Urothelium cell line (cell line): ENCODE results near the gene F2R.
A peak's percentile ranks its signal among the peaks of the same experiment; 100 is the strongest.
"Not testable (repeated sequence)": the region's sequence is repeated elsewhere in the genome, so short reads cannot be mapped to it uniquely, and the experiment has no call there.

Experiments used
- DNase-seq: peaks from one replicate; pipeline ENCODE4 v3.0.0; 2011; ENCODE audit warnings: low spot score, mixed read lengths
- FAIRE-seq: peaks from 2 replicates; lab custom pipeline; 2011; peaks lifted over from hg19 to GRCh38; lab: Jason Lieb, UNC

The F2R gene

GRCh38 chr5:76715736-76716455 is at the start of gene F2R:
Gene F2R, plus strand, starts transcription at chr5:76716126. Its CDS starts 182 bp downstream, at chr5:76716308.
- FAIRE-seq (no peak), DNase-seq (peak; percentile 47)

- no peak for FAIRE-seq
- DNase-seq = no peak
These were observed 48.4 kb upstream of the F2R start for GRCh38 chr5:76667495-76667894.

GRCh38 chr5:76669245-76669644 is 46.7 kb upstream of the F2R start:
- FAIRE-seq = no peak
- DNase-seq = no peak

GRCh38 chr5:76670508-76670907 is 45.4 kb upstream of the F2R start:
- FAIRE-seq (no peak), DNase-seq (no peak)

GRCh38 chr5:76672242-76672641 is 43.7 kb upstream of the F2R start:
- DNase-seq (no peak), FAIRE-seq (no peak)

- FAIRE-seq (no peak), DNase-seq (no peak)
These were observed 42.8 kb upstream of the F2R start for GRCh38 chr5:76673125-76673524.

GRCh38 chr5:76674330-76675066 is 41.4 kb upstream of the F2R start:
- DNase-seq (no peak), FAIRE-seq (no peak)

- FAIRE-seq = no peak
- no peak for DNase-seq
These were observed 40.6 kb upstream of the F2R start for GRCh38 chr5:76675364-76675763.

- FAIRE-seq (no peak), DNase-seq (no peak)
These were observed 38.0 kb upstream of the F2R start for GRCh38 chr5:76677849-76678472.

GRCh38 chr5:76679231-76679630 is 36.7 kb upstream of the F2R start:
- FAIRE-seq = no peak

GRCh38 chr5:76680826-76681225 is 35.1 kb upstream of the F2R start:
- not testable (repeated sequence) for FAIRE-seq, DNase-seq

More at GRCh38 chr5:76679231-76679630, 36.7 kb upstream of the F2R start:
- DNase-seq = no peak

- DNase-seq = no peak
- no peak for FAIRE-seq
These were observed 34.6 kb upstream of the F2R start for GRCh38 chr5:76681287-76681686.

- FAIRE-seq (no peak), DNase-seq (no peak)
These were observed 33.5 kb upstream of the F2R start for GRCh38 chr5:76682387-76682786.

GRCh38 chr5:76683816-76684731 is 31.9 kb upstream of the F2R start:
- no peak for FAIRE-seq
- no peak for DNase-seq

GRCh38 chr5:76684756-76685519 is 31.0 kb upstream of the F2R start:
- no peak for FAIRE-seq
- no peak for DNase-seq

- DNase-seq = no peak
- no peak for FAIRE-seq
These were observed 30.2 kb upstream of the F2R start for GRCh38 chr5:76685704-76686103.

- FAIRE-seq (no peak), DNase-seq (no peak)
These were observed 27.7 kb upstream of the F2R start for GRCh38 chr5:76688212-76688611.

- DNase-seq (no peak), FAIRE-seq (no peak)
These were observed 27.1 kb upstream of the F2R start for GRCh38 chr5:76688836-76689235.

GRCh38 chr5:76689321-76690036 is 26.4 kb upstream of the F2R start:
- DNase-seq = peak; percentile 44
- FAIRE-seq = no peak
